LNCaP clone FGC (cell line): ENCODE results near the gene GNPTAB.
A peak's percentile ranks its signal among the peaks of the same experiment; 100 is the strongest.

ENCODE experiments used
- DNase-seq: peaks from one replicate; pipeline ENCODE4 v3.0.0-alpha.2; 2011; ENCODE audit warnings: low read depth
- H3K4me3 ChIP-seq: 2 replicates; pipeline ENCODE4 v1.5.1; 2011; ENCODE audit warnings: mild to moderate bottlenecking, low read depth, low read length, control low read depth
- TF ChIP-seq, protein P1 (sequence below): IDR thresholded peaks from 2 replicates; pipeline ENCODE4 v1.5.1; 2012; ENCODE audit warnings: mild to moderate bottlenecking; ENCODE audit not compliant: control insufficient read depth, insufficient read depth; ENCODE audit errors: extremely low read depth

The GNPTAB gene

DNA sequence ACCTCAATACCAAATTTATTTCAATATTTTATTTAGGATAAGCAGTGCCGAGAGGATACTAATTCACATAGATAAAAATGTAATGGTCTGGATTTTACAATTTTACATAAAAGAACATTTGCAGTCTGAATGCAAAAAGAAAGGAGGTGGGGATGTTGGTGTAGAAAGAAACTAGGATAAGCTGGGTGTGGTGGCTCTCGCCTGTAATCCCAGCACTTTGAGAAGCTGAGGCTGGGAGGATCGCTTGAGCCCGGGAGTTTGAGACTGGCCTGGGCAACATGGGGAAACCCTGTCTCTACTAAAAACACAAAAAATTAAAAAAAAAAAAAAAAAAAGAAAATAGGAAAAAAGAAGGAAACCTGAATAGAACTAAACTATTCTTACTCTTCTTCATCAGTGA, 108.4 kb downstream of the GNPTAB start:
- TF ChIP-seq, protein P1, sequence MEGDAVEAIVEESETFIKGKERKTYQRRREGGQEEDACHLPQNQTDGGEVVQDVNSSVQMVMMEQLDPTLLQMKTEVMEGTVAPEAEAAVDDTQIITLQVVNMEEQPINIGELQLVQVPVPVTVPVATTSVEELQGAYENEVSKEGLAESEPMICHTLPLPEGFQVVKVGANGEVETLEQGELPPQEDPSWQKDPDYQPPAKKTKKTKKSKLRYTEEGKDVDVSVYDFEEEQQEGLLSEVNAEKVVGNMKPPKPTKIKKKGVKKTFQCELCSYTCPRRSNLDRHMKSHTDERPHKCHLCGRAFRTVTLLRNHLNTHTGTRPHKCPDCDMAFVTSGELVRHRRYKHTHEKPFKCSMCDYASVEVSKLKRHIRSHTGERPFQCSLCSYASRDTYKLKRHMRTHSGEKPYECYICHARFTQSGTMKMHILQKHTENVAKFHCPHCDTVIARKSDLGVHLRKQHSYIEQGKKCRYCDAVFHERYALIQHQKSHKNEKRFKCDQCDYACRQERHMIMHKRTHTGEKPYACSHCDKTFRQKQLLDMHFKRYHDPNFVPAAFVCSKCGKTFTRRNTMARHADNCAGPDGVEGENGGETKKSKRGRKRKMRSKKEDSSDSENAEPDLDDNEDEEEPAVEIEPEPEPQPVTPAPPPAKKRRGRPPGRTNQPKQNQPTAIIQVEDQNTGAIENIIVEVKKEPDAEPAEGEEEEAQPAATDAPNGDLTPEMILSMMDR: no peak
- DNase-seq: no peak
- no peak overlapping the region for H3K4me3 ChIP-seq

DNA sequence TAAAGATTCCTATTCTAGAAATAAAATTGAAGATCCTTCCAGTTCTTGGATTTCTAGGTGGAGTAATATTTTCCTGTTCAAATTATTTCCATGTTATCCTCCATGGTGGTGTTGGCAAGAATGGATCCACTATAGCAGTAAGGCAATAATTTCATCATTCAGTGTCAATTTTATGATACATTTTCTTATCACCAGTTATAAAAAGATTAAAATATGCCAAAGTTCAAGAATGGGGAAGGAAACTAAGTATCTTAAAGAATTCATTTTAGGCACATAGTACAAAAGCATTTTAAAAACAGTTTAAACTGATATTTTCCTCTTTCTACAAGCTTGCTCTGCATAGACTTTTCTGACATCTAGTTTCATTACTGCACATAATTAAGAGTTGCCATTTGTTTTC, 110.6 kb downstream of the GNPTAB start:
- TF ChIP-seq, protein P1: no peak

DNA sequence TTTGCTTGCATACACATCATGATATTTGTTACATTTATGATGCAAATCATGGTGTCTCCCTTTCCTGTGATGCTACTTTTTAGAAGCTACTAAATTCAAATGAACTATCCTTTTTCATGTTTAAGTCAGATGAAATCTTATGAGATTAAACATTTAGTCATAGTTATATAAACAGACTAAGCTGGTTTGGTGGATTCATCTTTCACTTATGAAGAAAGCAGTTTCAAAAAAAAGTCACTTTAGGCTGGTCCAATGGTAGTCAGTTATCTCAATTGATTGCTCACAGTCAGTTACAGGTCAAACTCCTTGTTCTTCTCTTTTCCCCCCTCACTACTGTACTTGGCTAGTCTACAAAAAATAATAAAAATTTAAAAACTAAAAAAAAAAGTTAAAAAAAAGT, 111.2 kb downstream of the GNPTAB start:
- TF ChIP-seq, protein P1: no peak
- no peak for DNase-seq
- no peak overlapping the region for H3K4me3 ChIP-seq

More for the DNA sequence above, 110.6 kb downstream of the GNPTAB start:
- DNase-seq: no peak
- no peak overlapping the region for H3K4me3 ChIP-seq

DNA sequence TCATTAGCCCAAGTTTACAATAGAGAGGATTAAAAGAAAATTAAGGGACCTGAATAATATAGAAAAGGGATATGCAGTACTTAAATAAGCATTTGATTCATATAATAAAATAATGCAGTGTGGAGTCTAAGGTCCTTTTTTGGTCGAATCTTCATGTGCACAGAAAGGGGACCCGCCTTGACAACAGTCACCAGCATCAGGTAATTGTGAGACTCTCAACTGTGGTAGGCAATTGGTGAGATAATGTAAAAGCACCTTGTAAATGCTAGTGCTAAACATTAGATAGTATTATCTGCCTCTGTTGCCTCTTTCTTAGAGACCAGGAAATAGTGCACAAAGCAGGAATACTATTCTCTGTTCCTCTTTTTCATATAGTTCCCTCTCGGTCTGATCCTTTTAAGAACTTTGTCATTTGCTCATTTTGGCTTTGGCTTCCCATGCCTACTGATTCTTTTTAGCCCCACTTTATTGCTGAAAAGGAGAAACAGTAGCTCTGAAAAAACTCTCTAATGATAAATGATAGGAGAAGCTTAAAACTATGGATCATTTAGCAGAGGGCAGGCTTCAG, 115.8 kb downstream of the GNPTAB start:
- TF ChIP-seq, protein P1: no peak
- peak overlapping the region; percentile 41; the same call in 1 of the 2 replicates for H3K4me3 ChIP-seq
- DNase-seq: no peak

DNA sequence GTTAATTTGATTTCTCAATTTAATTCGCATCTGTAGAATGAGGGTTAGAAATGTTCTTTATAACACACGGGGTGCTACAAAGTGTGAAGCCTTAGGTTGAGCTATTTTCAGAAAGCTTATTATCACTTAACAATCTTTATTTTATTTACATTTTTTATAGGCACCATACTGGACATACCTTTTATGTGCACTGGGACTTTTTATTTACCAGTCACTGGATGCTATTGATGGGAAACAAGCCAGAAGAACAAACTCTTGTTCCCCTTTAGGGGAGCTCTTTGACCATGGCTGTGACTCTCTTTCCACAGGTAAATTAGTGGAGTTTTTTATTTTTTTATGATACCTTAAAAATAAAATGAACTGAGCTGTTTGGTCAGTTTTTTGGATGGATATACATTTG, 116.8 kb downstream of the GNPTAB start:
- peak; percentile 84 for DNase-seq
- peak overlapping the region; percentile 41 for H3K4me3 ChIP-seq
- TF ChIP-seq, protein P1: 0 out of 2 replicates have a peak, but pooled peaks have one; percentile 6

DNA sequence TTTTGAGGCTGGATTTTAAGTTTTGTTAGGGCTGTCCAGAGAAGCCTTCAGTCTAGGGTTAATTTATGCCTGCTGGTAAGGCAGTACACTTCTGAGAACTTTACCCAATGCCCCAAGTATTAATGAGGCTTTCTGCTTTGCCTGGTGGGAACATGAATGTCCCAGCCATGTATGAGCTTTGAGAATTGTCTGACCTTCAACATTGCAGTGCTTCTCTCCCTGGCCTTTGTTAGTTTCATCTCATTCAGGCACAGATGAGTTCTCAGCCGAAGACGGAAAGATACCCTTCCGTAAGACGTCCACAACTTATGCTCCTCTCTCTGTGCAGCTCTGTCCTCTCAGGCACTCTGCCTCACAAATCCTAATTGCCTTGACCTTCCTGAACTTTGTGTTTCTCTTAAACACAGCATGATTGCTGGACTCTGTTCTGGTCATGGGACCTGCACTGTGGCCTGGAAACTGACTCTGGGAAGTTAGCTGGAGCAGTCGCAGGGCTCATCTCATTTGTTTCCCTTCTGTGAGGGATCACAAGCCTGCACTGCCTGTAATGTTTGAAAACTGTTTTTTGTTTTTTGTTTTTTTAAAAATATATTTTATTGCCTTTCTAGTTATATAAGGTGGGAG, 117.6 kb downstream of the GNPTAB start:
- DNase-seq: peak; percentile 91
- TF ChIP-seq, protein P1: no peak

DNA sequence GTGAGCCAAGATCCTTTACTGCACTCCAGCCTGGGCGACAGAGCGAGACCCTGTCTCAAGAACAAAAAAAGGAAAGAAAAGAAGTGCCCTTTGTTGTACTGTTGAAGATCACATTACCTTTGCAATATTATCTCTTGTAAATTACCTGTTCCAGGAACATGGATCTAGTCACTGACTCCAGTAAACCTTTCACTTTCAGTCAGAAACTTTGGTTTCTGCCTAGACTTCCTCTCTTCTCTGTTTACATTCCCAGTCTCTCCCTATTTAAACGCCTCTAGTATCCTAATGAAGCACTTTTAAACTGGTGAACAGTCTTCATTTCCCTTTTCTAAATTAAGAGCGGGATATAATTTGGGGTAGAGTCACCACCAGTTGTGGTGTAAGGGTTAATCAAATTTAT, 120.5 kb downstream of the GNPTAB start:
- no peak overlapping the region for H3K4me3 ChIP-seq
- no peak for DNase-seq
- TF ChIP-seq, protein P1: no peak

More for the DNA sequence above, 117.6 kb downstream of the GNPTAB start:
- peak overlapping the region; percentile 41 for H3K4me3 ChIP-seq
